NOMO-1 treated with dmso at 0.1 percent for 144 hours (cell line): ENCODE results near the gene PDGFA.

Experiments
- DNase-seq: peaks from one replicate; lab custom pipeline; 2025; ENCODE audit not compliant: unreplicated experiment; lab: John Stamatoyannopoulos, UW

PDGFA gene

GRCh38 chr7:491958-492713 lies 27.5 kb downstream of the PDGFA start:
- no peak for DNase-seq

DNA sequence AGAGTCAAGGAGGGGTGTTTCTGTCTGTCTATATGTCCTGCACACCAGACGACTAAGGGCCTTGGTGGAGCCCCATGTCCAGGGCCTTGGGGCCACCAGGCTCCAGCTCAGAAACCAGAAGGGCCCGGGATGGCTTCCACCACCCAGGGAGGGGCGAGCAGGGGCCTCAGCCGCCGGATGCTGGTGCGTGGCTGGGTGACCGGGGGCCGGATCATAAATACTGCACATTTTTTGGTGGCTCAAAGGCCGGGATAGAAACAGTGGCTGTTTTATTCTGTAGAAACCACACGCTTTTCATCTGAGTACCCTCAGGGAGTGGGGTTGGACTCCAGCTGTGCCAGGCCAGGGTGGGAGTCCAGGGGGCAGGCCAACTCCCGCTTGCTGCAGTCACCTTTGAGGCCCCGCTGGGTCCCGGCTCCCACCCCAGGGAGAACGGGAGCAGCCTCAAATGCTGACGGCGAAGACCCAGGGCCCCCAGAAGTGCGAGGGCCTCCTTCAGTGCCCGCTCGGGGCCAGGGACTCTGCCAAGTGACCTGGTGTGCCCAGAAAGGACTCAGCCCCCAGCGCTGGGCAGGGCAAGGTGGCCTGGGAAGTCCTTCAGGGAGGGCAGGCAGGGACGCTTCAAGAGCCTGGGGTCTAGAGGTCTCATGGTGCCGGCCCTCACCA lies 28.2 kb downstream of the PDGFA start:
- no peak for DNase-seq

DNA sequence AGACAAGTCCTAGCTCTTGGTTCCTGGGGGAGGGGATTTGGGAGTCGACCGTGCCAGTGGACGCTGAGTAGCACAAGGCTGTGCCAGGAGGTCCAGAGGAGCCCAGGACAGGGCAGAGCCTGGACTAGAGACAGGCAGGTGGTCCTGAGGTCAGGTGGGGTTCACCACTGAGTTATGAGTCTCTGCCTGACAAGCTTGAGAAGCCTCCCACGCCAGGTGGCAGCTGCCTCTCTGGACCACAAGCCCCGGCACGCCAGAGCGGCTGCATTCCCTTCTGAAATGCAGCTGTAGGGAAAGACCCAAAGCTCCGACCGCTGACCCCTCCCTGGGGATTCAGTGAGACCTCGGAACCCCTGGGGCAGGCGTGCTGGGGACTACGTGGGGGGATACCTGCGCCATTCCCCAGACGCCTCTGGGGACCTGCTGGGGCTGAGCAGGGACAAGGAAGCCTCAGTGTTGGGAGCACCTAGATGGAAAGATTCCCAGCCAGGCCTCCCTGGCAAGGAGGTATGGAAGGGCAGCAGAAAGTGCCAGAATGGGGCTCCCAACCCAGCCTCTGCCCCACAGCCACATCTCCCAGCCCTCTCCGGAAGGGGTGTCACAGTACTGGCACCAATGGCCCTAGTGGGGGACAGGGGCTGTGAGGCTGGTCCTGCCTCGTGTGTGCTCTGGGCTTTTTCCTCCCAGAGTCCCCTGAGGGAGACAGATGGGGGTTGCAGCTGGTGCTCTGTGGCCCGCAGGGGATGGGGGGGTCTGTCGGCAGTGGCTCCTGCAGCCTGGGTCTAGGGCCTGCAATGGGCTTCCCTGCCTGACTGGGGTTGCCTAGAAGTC lies 29.0 kb downstream of the PDGFA start:
- no peak for DNase-seq

GRCh38 chr7:489876-490275 lies 29.8 kb downstream of the PDGFA start:
- no peak for DNase-seq

GRCh38 chr7:486216-486743 lies 33.4 kb downstream of the PDGFA start:
- DNase-seq = no peak

GRCh38 chr7:485188-486081 lies 34.2 kb downstream of the PDGFA start:
- no peak for DNase-seq

- no peak for DNase-seq
These were observed 35.1 kb downstream of the PDGFA start for GRCh38 chr7:484356-485101.

- no peak for DNase-seq
These were observed 35.8 kb downstream of the PDGFA start for GRCh38 chr7:483656-484355.

- no peak for DNase-seq
These were observed 37.0 kb downstream of the PDGFA start for GRCh38 chr7:482521-483083.

- no peak for DNase-seq
These were observed 38.3 kb downstream of the PDGFA start for GRCh38 chr7:481219-481930.

GRCh38 chr7:480531-481218 lies 39.0 kb downstream of the PDGFA start:
- no peak for DNase-seq

DNA sequence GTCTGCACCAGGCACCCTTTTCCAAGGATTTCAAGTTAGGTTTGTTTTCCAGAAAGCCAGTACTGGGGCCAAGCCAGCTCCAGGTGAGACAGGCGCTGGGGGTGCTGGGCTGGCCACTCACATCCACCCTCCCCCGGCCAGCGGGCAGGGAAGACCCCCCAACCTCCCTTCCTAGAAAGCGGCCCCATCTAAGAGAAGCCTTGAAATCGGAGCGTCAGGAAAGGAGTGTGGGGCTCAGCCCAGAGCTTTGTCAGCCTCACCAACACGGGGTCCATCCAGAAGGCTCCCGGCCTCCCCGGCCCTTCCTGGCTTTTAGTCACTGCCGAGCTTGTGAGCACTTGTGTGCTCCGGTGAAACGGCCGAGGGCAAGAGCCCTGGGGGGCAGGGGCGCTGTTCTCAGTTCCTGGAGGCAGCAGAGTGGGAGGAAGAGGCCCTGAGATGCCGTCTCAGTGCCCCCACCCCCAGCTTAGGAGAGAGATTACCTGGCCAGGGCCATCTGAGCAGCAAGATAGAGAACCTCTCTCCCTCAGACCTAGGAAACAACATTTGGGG lies 39.6 kb downstream of the PDGFA start:
- DNase-seq = no peak

DNA sequence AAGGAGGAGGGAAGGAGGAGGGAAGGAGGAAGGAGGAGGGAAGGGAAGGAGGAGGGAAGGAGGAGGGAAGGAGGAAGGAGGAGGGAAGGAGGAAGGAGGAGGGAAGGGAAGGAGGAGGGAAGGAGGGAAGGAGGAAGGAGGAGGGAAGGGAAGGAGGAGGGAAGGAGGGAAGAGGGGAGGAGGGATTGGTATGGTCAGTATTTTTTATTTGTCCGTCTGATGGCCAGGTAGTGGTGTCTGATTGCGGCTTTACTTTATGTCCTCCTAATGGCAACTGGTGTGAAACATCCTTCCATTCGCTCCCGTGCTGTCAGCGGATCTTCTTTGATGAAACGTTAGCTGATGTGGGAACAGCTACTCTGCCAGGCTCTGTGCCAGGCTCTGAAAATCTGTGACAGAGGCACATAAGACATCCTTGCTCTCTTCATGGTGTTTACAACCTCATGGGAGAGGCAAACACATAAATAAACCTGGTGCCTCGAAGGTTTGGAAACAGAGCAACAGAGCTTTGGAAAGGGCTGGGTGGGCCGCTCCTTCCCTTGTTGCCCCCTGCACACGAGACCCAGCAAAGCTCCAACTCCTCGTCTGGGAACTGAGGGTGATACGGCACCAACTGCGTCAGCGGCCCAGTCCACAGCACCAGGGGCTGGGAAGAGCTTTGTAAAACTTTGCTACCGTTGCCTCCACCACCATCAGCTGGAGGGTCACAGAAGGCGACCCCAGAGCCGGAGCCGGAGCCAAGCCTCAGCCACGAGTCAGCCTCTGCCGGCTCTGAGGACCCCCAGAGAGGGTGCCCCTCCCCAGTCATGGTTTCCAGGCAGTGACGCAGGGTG lies 40.3 kb downstream of the PDGFA start:
- no peak for DNase-seq

GRCh38 chr7:477626-478220 lies 41.9 kb downstream of the PDGFA start:
- no peak for DNase-seq

GRCh38 chr7:476736-477360 lies 42.8 kb downstream of the PDGFA start:
- no peak for DNase-seq

- DNase-seq = no peak
These were observed 43.6 kb downstream of the PDGFA start for GRCh38 chr7:475951-476441.
